ENCODE measurements around the gene CLASP2. TPM values are rescaled to one million over a fixed set of nuclear protein-coding genes. Genes with fewer than 3 reads are reported as not detected.

Gene CLASP2
- total and polyA plus RNA-seq, 7 experiments from 2014 or later = 7.4 to 83.8 (median 70.5) TPM

- Histone ChIP-seq H3K27me3 (ENCODE audit: control insufficient read depth in 2 of 2, insufficient read depth in 2 of 2, low read length in 2 of 2) (no peaks in the 10 kb centered on the region), H3K36me3 (ENCODE audit: control insufficient read depth in 2 of 3, insufficient read depth in 3 of 3, low read length in 3 of 3) (peaks cover 0 to 37% (median 5%) of the 10 kb centered on the region in 3 experiments), H3K4me1 (ENCODE audit: control insufficient read depth in 2 of 2, insufficient read depth in 2 of 2, low read length in 2 of 2) (no peaks in the 10 kb centered on the region), H3K9me3 (ENCODE audit: control insufficient read depth in 2 of 3, low read length in 3 of 3) (no peaks in the 10 kb centered on the region), H3K27ac (ENCODE audit: low read depth, low read length) (no peak overlapping the region), H3K4me3 (ENCODE audit: low read length) (no peak overlapping the region)
- H3K4me3 Mint-ChIP-seq = no peak overlapping the region
- no peaks in the 10 kb centered on the region for H3K9me3 Mint-ChIP-seq
- intact Hi-C loops (cut with micrococcal nuclease) = no loop called here
- no peaks in the 10 kb centered on the region for H3K4me1 Mint-ChIP-seq
- no peak overlapping the region for H3K27ac Mint-ChIP-seq
- H3K27me3 Mint-ChIP-seq = no peaks in the 10 kb centered on the region
- CTCF ChIA-PET = interaction anchor here (1.0 kb wide), 1 partner anchor 248 kb away, joined by 3 read pairs; no protein-coding TSS in a partner anchor
- no peak for ATAC-seq
- DNase-seq = no peak
- peaks cover 12 to 71% (median 35%) of the 10 kb centered on the region in 5 donors for H3K36me3 Mint-ChIP-seq
- POLR2A ChIA-PET = no interaction called here
These were observed 179.2 kb downstream of the CLASP2 start for GRCh38 chr3:33538678-33539339.

GRCh38 chr3:33537133-33537532 lies 180.9 kb downstream of the CLASP2 start:
- Histone ChIP-seq H3K9me3 (ENCODE audit: control insufficient read depth in 2 of 3, low read length in 3 of 3) (no peaks in the 10 kb centered on the region), H3K27me3 (ENCODE audit: control insufficient read depth in 2 of 2, insufficient read depth in 2 of 2, low read length in 2 of 2) (no peaks in the 10 kb centered on the region), H3K36me3 (ENCODE audit: control insufficient read depth in 2 of 3, insufficient read depth in 3 of 3, low read length in 3 of 3) (peaks cover 0 to 35% (median 0%) of the 10 kb centered on the region in 3 experiments), H3K27ac (ENCODE audit: low read depth, low read length) (no peak overlapping the region), H3K4me1 (ENCODE audit: control insufficient read depth in 2 of 2, insufficient read depth in 2 of 2, low read length in 2 of 2) (no peaks in the 10 kb centered on the region), H3K4me3 (ENCODE audit: low read length) (no peak overlapping the region)
- ATAC-seq = no peak
- ChIA-PET CTCF (no interaction called here), POLR2A (no interaction called here)
- Mint-ChIP-seq H3K4me3 (no peak overlapping the region), H3K4me1 (no peaks in the 10 kb centered on the region), H3K9me3 (peaks cover 0 to 3% (median 0%) of the 10 kb centered on the region in 11 donors), H3K36me3 (peaks cover 15 to 68% (median 39%) of the 10 kb centered on the region in 5 donors), H3K27me3 (no peaks in the 10 kb centered on the region), H3K27ac (peak overlapping the region in 2 of 9 donors; percentile 12 to 18)
- intact Hi-C loops (cut with micrococcal nuclease) = no loop called here
- no peak for DNase-seq

GRCh38 chr3:33526787-33527186 lies 191.3 kb downstream of the CLASP2 start:
- ATAC-seq = no peak

GRCh38 chr3:33525232-33525631 lies 192.8 kb downstream of the CLASP2 start:
- ChIA-PET CTCF (no interaction called here), POLR2A (no interaction called here)
- Mint-ChIP-seq H3K27me3 (no peaks in the 10 kb centered on the region), H3K9me3 (peaks cover 4 to 46% (median 25%) of the 10 kb centered on the region in 11 donors), H3K4me1 (peaks cover 0 to 3% (median 0%) of the 10 kb centered on the region in 7 donors), H3K4me3 (peak overlapping the region in 1 of 10 donors; percentile 9), H3K36me3 (peaks cover 25 to 85% (median 71%) of the 10 kb centered on the region in 5 donors), H3K27ac (no peak overlapping the region)
- H3K36me3 ChIP-seq (ENCODE audit: control insufficient read depth in 2 of 3, insufficient read depth in 3 of 3, low read length in 3 of 3) = peaks cover 0 to 19% (median 0%) of the 10 kb centered on the region in 3 experiments
- DNase-seq (no peak), ATAC-seq (no peak)
- no peak overlapping the region for H3K4me3 ChIP-seq (ENCODE audit: low read length)
- no peaks in the 10 kb centered on the region for H3K4me1 ChIP-seq (ENCODE audit: control insufficient read depth in 2 of 2, insufficient read depth in 2 of 2, low read length in 2 of 2)
- H3K27me3 ChIP-seq (ENCODE audit: control insufficient read depth in 2 of 2, insufficient read depth in 2 of 2, low read length in 2 of 2) = no peaks in the 10 kb centered on the region
- intact Hi-C loops (cut with micrococcal nuclease) = no loop called here
- no peak overlapping the region for H3K27ac ChIP-seq (ENCODE audit: low read depth, low read length)
- peaks cover 0 to 8% (median 0%) of the 10 kb centered on the region in 3 experiments for H3K9me3 ChIP-seq (ENCODE audit: control insufficient read depth in 2 of 3, low read length in 3 of 3)

More at GRCh38 chr3:33526787-33527186, 191.3 kb downstream of the CLASP2 start:
- POLR2A ChIA-PET = no interaction called here
- intact Hi-C loops (cut with micrococcal nuclease) = no loop called here
- H3K4me3 ChIP-seq (ENCODE audit: low read length) = no peak overlapping the region
- Mint-ChIP-seq H3K27ac (no peak overlapping the region), H3K36me3 (peaks cover 25 to 90% (median 77%) of the 10 kb centered on the region in 5 donors), H3K4me1 (peaks cover 0 to 1% (median 0%) of the 10 kb centered on the region in 7 donors), H3K27me3 (no peaks in the 10 kb centered on the region), H3K9me3 (peaks cover 4 to 46% (median 25%) of the 10 kb centered on the region in 11 donors), H3K4me3 (no peak overlapping the region)
- no peak overlapping the region for H3K27ac ChIP-seq (ENCODE audit: low read depth, low read length)
- peaks cover 0 to 19% (median 0%) of the 10 kb centered on the region in 3 experiments for H3K36me3 ChIP-seq (ENCODE audit: control insufficient read depth in 2 of 3, insufficient read depth in 3 of 3, low read length in 3 of 3)
- no peak for DNase-seq
- H3K4me1 ChIP-seq (ENCODE audit: control insufficient read depth in 2 of 2, insufficient read depth in 2 of 2, low read length in 2 of 2) = no peaks in the 10 kb centered on the region
- no peaks in the 10 kb centered on the region for H3K27me3 ChIP-seq (ENCODE audit: control insufficient read depth in 2 of 2, insufficient read depth in 2 of 2, low read length in 2 of 2)
- CTCF ChIA-PET = no interaction called here
- peaks cover 0 to 8% (median 0%) of the 10 kb centered on the region in 3 experiments for H3K9me3 ChIP-seq (ENCODE audit: control insufficient read depth in 2 of 3, low read length in 3 of 3)

- intact Hi-C loops (cut with micrococcal nuclease) = no loop called here
- Mint-ChIP-seq H3K36me3 (peaks cover 28 to 85% (median 70%) of the 10 kb centered on the region in 5 donors), H3K4me3 (no peak overlapping the region), H3K27me3 (no peaks in the 10 kb centered on the region), H3K9me3 (peaks cover 4 to 33% (median 19%) of the 10 kb centered on the region in 11 donors), H3K4me1 (peaks cover 0 to 3% (median 0%) of the 10 kb centered on the region in 7 donors), H3K27ac (no peak overlapping the region)
- no peak for DNase-seq
- Histone ChIP-seq H3K4me3 (ENCODE audit: low read length) (no peak overlapping the region), H3K27ac (ENCODE audit: low read depth, low read length) (no peak overlapping the region), H3K4me1 (ENCODE audit: control insufficient read depth in 2 of 2, insufficient read depth in 2 of 2, low read length in 2 of 2) (no peaks in the 10 kb centered on the region), H3K27me3 (ENCODE audit: control insufficient read depth in 2 of 2, insufficient read depth in 2 of 2, low read length in 2 of 2) (no peaks in the 10 kb centered on the region), H3K36me3 (ENCODE audit: control insufficient read depth in 2 of 3, insufficient read depth in 3 of 3, low read length in 3 of 3) (peaks cover 0 to 20% (median 0%) of the 10 kb centered on the region in 3 experiments), H3K9me3 (ENCODE audit: control insufficient read depth in 2 of 3, low read length in 3 of 3) (peaks cover 0 to 8% (median 0%) of the 10 kb centered on the region in 3 experiments)
- POLR2A ChIA-PET = no interaction called here
- ATAC-seq = no peak
- CTCF ChIA-PET = no interaction called here
These were observed 194.9 kb downstream of the CLASP2 start for GRCh38 chr3:33523093-33523667.

- H3K36me3 ChIP-seq (ENCODE audit: control insufficient read depth in 2 of 3, insufficient read depth in 3 of 3, low read length in 3 of 3) = peaks cover 0 to 22% (median 0%) of the 10 kb centered on the region in 3 experiments
These were observed 196.3 kb downstream of the CLASP2 start for GRCh38 chr3:33521736-33522135.

More at GRCh38 chr3:33521736-33522135, 196.3 kb downstream of the CLASP2 start:
- H3K27me3 Mint-ChIP-seq = no peaks in the 10 kb centered on the region
- DNase-seq (no peak), ATAC-seq (no peak)
- Histone ChIP-seq H3K4me3 (ENCODE audit: low read length) (no peak overlapping the region), H3K9me3 (ENCODE audit: control insufficient read depth in 2 of 3, low read length in 3 of 3) (peaks cover 0 to 5% (median 0%) of the 10 kb centered on the region in 3 experiments), H3K4me1 (ENCODE audit: control insufficient read depth in 2 of 2, insufficient read depth in 2 of 2, low read length in 2 of 2) (no peaks in the 10 kb centered on the region), H3K27ac (ENCODE audit: low read depth, low read length) (no peak overlapping the region), H3K27me3 (ENCODE audit: control insufficient read depth in 2 of 2, insufficient read depth in 2 of 2, low read length in 2 of 2) (no peaks in the 10 kb centered on the region)
- peaks cover 0 to 3% (median 0%) of the 10 kb centered on the region in 7 donors for H3K4me1 Mint-ChIP-seq
- ChIA-PET CTCF (interaction anchor here (0.5 kb wide), 1 partner anchor 391 kb away, joined by 3 read pairs; no protein-coding TSS in a partner anchor), POLR2A (no interaction called here)
- intact Hi-C loops (cut with micrococcal nuclease) = no loop called here
- peaks cover 4 to 22% (median 8%) of the 10 kb centered on the region in 11 donors for H3K9me3 Mint-ChIP-seq
- H3K4me3 Mint-ChIP-seq = no peak overlapping the region
- peaks cover 26 to 82% (median 69%) of the 10 kb centered on the region in 5 donors for H3K36me3 Mint-ChIP-seq
- no peak overlapping the region for H3K27ac Mint-ChIP-seq
